IPS DF 4.7 (cell line): ENCODE data around the gene ZFP64.
"Not testable (repeated sequence)": the region's sequence is repeated elsewhere in the genome, so short reads cannot be mapped to it uniquely, and the experiment has no call there.

Experiments
- DNase-seq: peaks from one replicate; pipeline ENCODE4 v3.0.0-alpha.2; 2013; ENCODE audit warnings: low spot score; ENCODE audit errors: extremely low read depth

Gene ZFP64

GRCh38 chr20:52204136-52204535, 12.6 kb upstream of the ZFP64 start:
- no peak for DNase-seq

- DNase-seq, result no peak
Observed at GRCh38 chr20:52201395-52201794, 9.8 kb upstream of the ZFP64 start.

GRCh38 chr20:52200870-52201269, 9.3 kb upstream of the ZFP64 start:
- no peak for DNase-seq

- no peak for DNase-seq
Observed at GRCh38 chr20:52196845-52197244, 5.3 kb upstream of the ZFP64 start.

- no peak for DNase-seq
Observed at GRCh38 chr20:52193886-52194545, 2.4 kb upstream of the ZFP64 start.

- DNase-seq, result no peak
Observed at GRCh38 chr20:52193133-52193532, 1.6 kb upstream of the ZFP64 start.

GRCh38 chr20:52192719-52193007, 1.1 kb upstream of the ZFP64 start:
- not testable (repeated sequence) for DNase-seq

- DNase-seq, result no peak
Observed at GRCh38 chr20:52191916-52192718, 538 bp upstream of the ZFP64 start.

- no peak for DNase-seq
Observed at GRCh38 chr20:52190437-52191131, 995 bp downstream of the ZFP64 start.

- no peak for DNase-seq
Observed at GRCh38 chr20:52181766-52182165, 9.8 kb downstream of the ZFP64 start.

GRCh38 chr20:52180180-52180840, 11.3 kb downstream of the ZFP64 start:
- DNase-seq, result no peak

- DNase-seq, result no peak
Observed at GRCh38 chr20:52179331-52180179, 12.0 kb downstream of the ZFP64 start.

GRCh38 chr20:52178691-52179090, 12.9 kb downstream of the ZFP64 start:
- no peak for DNase-seq

- no peak for DNase-seq
Observed at GRCh38 chr20:52175840-52176239, 15.7 kb downstream of the ZFP64 start.

GRCh38 chr20:52172392-52173047, 19.1 kb downstream of the ZFP64 start:
- DNase-seq, result no peak

- DNase-seq, result no peak
Observed at GRCh38 chr20:52171025-52171424, 20.6 kb downstream of the ZFP64 start.

GRCh38 chr20:52168116-52168515, 23.5 kb downstream of the ZFP64 start:
- no peak for DNase-seq

- DNase-seq, result no peak
Observed at GRCh38 chr20:52167232-52167840, 24.2 kb downstream of the ZFP64 start.

GRCh38 chr20:52166150-52166549, 25.4 kb downstream of the ZFP64 start:
- no peak for DNase-seq

GRCh38 chr20:52160621-52161204, 30.9 kb downstream of the ZFP64 start:
- DNase-seq, result no peak
